Erythroblast (primary cell): Measurements from ENCODE around the gene NAA35.

Experiments
- GATA1 ChIP-seq: IDR thresholded peaks from 2 replicates; pipeline ENCODE4 v1.6.1; 2011; ENCODE audit warnings: low read depth, mild to moderate bottlenecking, control low read depth, low read length, moderate library complexity
- POLR2A ChIP-seq: IDR thresholded peaks from 2 replicates; pipeline ENCODE4 v1.6.1; 2011; ENCODE audit warnings: mild to moderate bottlenecking, low read length

- TF ChIP-seq POLR2A (no peak), GATA1 (no peak)
Measured at GRCh38 chr9:85964526-85964925, 23.6 kb downstream of the NAA35 start.
